GM19397 (cell line): ENCODE measurements around the gene BIRC2.
"Not testable (repeated sequence)": the region's sequence is repeated elsewhere in the genome, so short reads cannot be mapped to it uniquely, and the experiment has no call there.

ENCODE experiments used
- ATAC-seq: cut with Tn5 transposase; IDR thresholded peaks from one replicate; pipeline ENCODE4 v1.9.1; 2021; ENCODE audit warnings: mild to moderate bottlenecking, moderate library complexity; ENCODE audit not compliant: unreplicated experiment

The BIRC2 gene

GRCh38 chr11:102374633-102375424 is 27.8 kb downstream of the BIRC2 start:
- ATAC-seq, result not testable (repeated sequence)

GRCh38 chr11:102375720-102376399 is 28.8 kb downstream of the BIRC2 start:
- ATAC-seq, result no peak

GRCh38 chr11:102377891-102378290 is 30.9 kb downstream of the BIRC2 start:
- no peak for ATAC-seq

- no peak for ATAC-seq
Observed at GRCh38 chr11:102378818-102379217, 31.8 kb downstream of the BIRC2 start.

GRCh38 chr11:102382384-102382783 is 35.4 kb downstream of the BIRC2 start:
- no peak for ATAC-seq

- ATAC-seq, result no peak
Observed at GRCh38 chr11:102383839-102384238, 36.8 kb downstream of the BIRC2 start.

- ATAC-seq, result no peak
Observed at GRCh38 chr11:102384419-102385079, 37.5 kb downstream of the BIRC2 start.

- no peak for ATAC-seq
Observed at GRCh38 chr11:102385085-102386007, 38.3 kb downstream of the BIRC2 start.

- ATAC-seq, result no peak
Observed at GRCh38 chr11:102386136-102386734, 39.2 kb downstream of the BIRC2 start.

GRCh38 chr11:102387043-102387781 is 40.2 kb downstream of the BIRC2 start:
- ATAC-seq, result no peak

- no peak for ATAC-seq
Observed at GRCh38 chr11:102389253-102389652, 42.2 kb downstream of the BIRC2 start.

GRCh38 chr11:102390667-102391465 is 43.9 kb downstream of the BIRC2 start:
- ATAC-seq, result peak; percentile 62

GRCh38 chr11:102391549-102392237 is 44.7 kb downstream of the BIRC2 start:
- ATAC-seq, result no peak

GRCh38 chr11:102393272-102393730 is 46.3 kb downstream of the BIRC2 start:
- ATAC-seq, result no peak

- no peak for ATAC-seq
Observed at GRCh38 chr11:102395720-102396393, 48.8 kb downstream of the BIRC2 start.

- ATAC-seq, result no peak
Observed at GRCh38 chr11:102396708-102397563, 49.9 kb downstream of the BIRC2 start.

- no peak for ATAC-seq
Observed at GRCh38 chr11:102398297-102398696, 51.3 kb downstream of the BIRC2 start.
